Astrocyte (in vitro differentiated cells and primary cell): ENCODE measurements around the gene RHBDL1.

Source experiments
- CTCF ChIP-seq: IDR thresholded peaks from 2 replicates; pipeline ENCODE4 v1.5.1; 2011; ENCODE audit warnings: low read depth, mild to moderate bottlenecking, inconsistent platforms, low read length, moderate library complexity; ENCODE audit not compliant: insufficient read depth
- EZH2 ChIP-seq: IDR thresholded peaks from 2 replicates; pipeline ENCODE4 v1.6.1; 2012; ENCODE audit warnings: mild to moderate bottlenecking, low read length, inconsistent platforms; ENCODE audit not compliant: insufficient read depth

GRCh38 chr16:683396-684070 lies 8.1 kb downstream of the RHBDL1 start:
- TF ChIP-seq CTCF (no peak), EZH2 (no peak)
